Activated B cell treated with CpG ODN at 0.5 μM for 24 hours (primary cell): ENCODE results near the gene URI1. TPM values are rescaled to one million over a fixed set of nuclear protein-coding genes. Genes with fewer than 3 reads are reported as not detected.

Experiments
- ATAC-seq: fragments of 200-7000 bp; cut with Tn5 transposase; one replicate; pipeline ENCODE4 v1.10.0; 2021; ENCODE audit warnings: low read depth, mild to moderate bottlenecking, moderate library complexity
- CTCF ChIA-PET: fragments of 350-600 bp; sonication (Branson Sonifier 250); formaldehyde crosslinking; loops from one replicate; lab custom pipeline; 2021; ENCODE audit warnings: antibody characterized with exemption; lab: Charles Lee
- POLR2A ChIA-PET: fragments of 350-600 bp; sonication (Branson Sonifier 250); formaldehyde crosslinking; loops from one replicate; lab custom pipeline; 2021; ENCODE audit warnings: antibody characterized with exemption; lab: Charles Lee
- DNase-seq: peaks from one replicate; pipeline ENCODE4 v3.0.0; 2022
- H3K27ac Mint-ChIP-seq: one replicate; pipeline ENCODE4 v1.8.0; 2020; ENCODE audit warnings: mixed read lengths
- H3K27me3 Mint-ChIP-seq: one replicate; pipeline ENCODE4 v1.8.0; 2021; ENCODE audit warnings: mixed read lengths
- H3K36me3 Mint-ChIP-seq: one replicate; pipeline ENCODE4 v1.8.0; 2021; ENCODE audit warnings: low read depth, mixed read lengths
- H3K4me1 Mint-ChIP-seq: one replicate; pipeline ENCODE4 v1.8.0; 2021; ENCODE audit warnings: mixed read lengths
- H3K4me3 Mint-ChIP-seq: one replicate; pipeline ENCODE4 v1.8.0; 2020; ENCODE audit warnings: mild to moderate bottlenecking, mixed read lengths
- H3K9me3 Mint-ChIP-seq: one replicate; pipeline ENCODE4 v1.8.0; 2020; ENCODE audit warnings: mixed read lengths
- intact Hi-C: fragments of 100-400 bp; cut with micrococcal nuclease; formaldehyde crosslinking; loops from one replicate; pipeline ENCODE4 v1.15.1; 2024
- total RNA-seq: library from RNA; stranded (reverse); gene quantifications from 2 replicates; pipeline ENCODE4 v1.2.3, GENCODE V29; 2022
- TF ChIP-seq, protein P1 (sequence below): fragments of 200-600 bp; IDR thresholded peaks from one replicate; pipeline ENCODE4 v1.8.0; 2022; ENCODE audit warnings: antibody characterized with exemption, mild to moderate bottlenecking

URI1 gene
- total RNA-seq, 1 donor from 2014 or later: 50.6 TPM

DNA sequence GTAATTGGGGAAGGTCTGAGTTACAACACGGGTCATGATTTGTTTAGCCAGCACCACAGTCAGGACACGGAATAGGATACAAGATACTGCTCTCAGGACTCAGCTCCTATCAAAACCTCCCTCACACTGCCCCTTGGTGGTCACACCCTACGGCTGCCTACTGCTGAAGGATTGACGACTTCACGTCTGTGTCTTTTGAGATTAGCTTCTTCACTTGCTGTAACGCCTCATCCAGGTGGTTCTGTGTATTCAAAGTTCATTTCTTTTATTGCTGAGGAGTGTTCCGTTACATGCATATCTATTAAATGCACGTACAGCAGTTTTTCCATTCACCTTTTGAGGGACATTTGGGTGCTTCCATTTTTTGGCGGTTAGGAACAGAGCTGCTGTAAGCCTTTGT is 46.3 kb downstream of the URI1 start:
- POLR2A ChIA-PET: no interaction called here
- DNase-seq (no peak), ATAC-seq (no peak)
- Mint-ChIP-seq H3K27ac (no peak overlapping the region), H3K9me3 (peaks cover 14% of the 10 kb centered on the region), H3K4me3 (no peak overlapping the region), H3K4me1 (peaks cover 2% of the 10 kb centered on the region), H3K27me3 (no peaks in the 10 kb centered on the region), H3K36me3 (peaks cover 54% of the 10 kb centered on the region)
- TF ChIP-seq, protein P1, sequence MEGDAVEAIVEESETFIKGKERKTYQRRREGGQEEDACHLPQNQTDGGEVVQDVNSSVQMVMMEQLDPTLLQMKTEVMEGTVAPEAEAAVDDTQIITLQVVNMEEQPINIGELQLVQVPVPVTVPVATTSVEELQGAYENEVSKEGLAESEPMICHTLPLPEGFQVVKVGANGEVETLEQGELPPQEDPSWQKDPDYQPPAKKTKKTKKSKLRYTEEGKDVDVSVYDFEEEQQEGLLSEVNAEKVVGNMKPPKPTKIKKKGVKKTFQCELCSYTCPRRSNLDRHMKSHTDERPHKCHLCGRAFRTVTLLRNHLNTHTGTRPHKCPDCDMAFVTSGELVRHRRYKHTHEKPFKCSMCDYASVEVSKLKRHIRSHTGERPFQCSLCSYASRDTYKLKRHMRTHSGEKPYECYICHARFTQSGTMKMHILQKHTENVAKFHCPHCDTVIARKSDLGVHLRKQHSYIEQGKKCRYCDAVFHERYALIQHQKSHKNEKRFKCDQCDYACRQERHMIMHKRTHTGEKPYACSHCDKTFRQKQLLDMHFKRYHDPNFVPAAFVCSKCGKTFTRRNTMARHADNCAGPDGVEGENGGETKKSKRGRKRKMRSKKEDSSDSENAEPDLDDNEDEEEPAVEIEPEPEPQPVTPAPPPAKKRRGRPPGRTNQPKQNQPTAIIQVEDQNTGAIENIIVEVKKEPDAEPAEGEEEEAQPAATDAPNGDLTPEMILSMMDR: no peak
- intact Hi-C loops: no loop called here
- CTCF ChIA-PET: no interaction called here

DNA sequence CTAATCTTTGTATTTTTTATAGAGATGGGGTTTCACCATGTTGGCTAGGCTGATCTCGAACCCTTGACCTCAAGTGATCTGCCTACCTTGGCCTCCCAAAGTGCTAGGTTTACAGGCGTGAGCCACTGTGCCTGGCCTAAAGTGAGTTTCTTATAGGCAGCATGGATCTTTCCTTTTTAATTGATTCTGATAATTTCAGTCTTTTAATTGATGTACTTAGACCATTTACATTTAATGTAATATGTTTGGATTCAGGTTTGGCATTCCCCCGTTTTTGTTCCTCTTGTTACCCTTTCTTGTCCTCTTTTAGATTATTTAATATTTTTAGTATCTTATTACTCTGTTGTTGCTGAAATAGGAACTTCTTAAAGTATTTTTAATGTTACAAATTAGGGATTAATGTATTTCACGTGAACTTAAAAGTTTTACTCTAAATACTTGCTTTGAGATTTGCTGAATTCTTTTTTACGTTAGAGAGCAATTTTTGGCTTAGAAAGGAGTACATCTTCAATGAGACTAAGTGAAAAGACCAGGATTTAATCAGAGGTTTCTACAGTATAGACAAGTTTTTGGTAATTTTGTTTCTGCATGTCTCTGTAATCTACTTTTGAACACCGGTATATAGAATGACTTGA is 50.3 kb downstream of the URI1 start:
- H3K36me3 Mint-ChIP-seq: peaks cover 79% of the 10 kb centered on the region
- no peaks in the 10 kb centered on the region for H3K27me3 Mint-ChIP-seq
- peaks cover 6% of the 10 kb centered on the region for H3K4me1 Mint-ChIP-seq
- DNase-seq: no peak
- intact Hi-C loops: no loop called here
- CTCF ChIA-PET: no interaction called here
- H3K9me3 Mint-ChIP-seq: peaks cover 16% of the 10 kb centered on the region
- H3K27ac Mint-ChIP-seq: no peak overlapping the region
- POLR2A ChIA-PET: no interaction called here
- H3K4me3 Mint-ChIP-seq: no peak overlapping the region
- no peak for ATAC-seq
- TF ChIP-seq, protein P1: no peak

DNA sequence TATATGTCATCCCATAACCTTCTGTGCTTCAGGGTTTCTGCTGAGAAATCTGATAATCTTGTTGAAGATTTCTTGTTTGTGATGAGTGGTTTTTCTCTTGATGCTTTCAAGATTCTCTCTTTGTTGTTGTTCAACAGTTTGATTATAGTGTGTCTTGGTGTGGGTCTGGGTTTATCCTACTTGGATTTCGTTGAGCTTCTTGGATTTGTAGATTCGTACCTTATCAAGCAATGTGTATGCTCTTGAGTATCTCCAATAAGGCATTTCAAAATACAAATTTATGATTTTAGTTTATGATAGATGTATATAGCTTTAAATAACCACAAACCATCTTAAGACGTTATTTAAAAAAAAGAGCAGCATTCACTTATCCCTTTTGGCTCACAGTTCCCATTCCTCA is 57.5 kb downstream of the URI1 start:
- peaks cover 71% of the 10 kb centered on the region for H3K36me3 Mint-ChIP-seq
- peaks cover 10% of the 10 kb centered on the region for H3K9me3 Mint-ChIP-seq
- ATAC-seq (no peak), DNase-seq (no peak)
- POLR2A ChIA-PET: no interaction called here
- H3K27ac Mint-ChIP-seq: no peak overlapping the region
- H3K4me3 Mint-ChIP-seq: no peak overlapping the region
- intact Hi-C loops: no loop called here
- H3K27me3 Mint-ChIP-seq: no peaks in the 10 kb centered on the region
- peaks cover 14% of the 10 kb centered on the region for H3K4me1 Mint-ChIP-seq
- CTCF ChIA-PET: no interaction called here
- TF ChIP-seq, protein P1: no peak

DNA sequence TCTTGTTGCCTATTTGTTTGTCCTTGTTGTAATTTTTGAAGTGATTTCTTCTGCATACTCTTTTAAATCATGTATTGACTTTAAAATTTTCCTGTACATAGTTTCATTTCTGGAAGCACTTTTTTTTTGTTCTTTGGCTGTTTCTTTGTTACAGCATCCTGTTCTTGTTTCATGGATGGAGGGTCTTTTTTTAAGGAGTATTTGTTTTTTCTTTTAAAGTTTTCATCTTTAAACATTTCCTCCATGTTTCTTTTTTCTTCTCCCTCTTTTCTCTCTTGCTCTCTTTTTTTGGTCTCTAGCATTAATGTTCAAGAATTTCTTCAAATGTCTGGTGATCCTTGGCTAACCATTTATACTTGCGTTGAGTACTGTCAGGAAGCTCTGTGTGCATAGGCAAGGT is 58.8 kb downstream of the URI1 start:
- TF ChIP-seq, protein P1: no peak
- no peaks in the 10 kb centered on the region for H3K27me3 Mint-ChIP-seq
- peaks cover 10% of the 10 kb centered on the region for H3K9me3 Mint-ChIP-seq
- CTCF ChIA-PET: no interaction called here
- peaks cover 70% of the 10 kb centered on the region for H3K36me3 Mint-ChIP-seq
- intact Hi-C loops: no loop called here
- ATAC-seq: no peak
- no peak overlapping the region for H3K27ac Mint-ChIP-seq
- DNase-seq: no peak
- peaks cover 14% of the 10 kb centered on the region for H3K4me1 Mint-ChIP-seq
- H3K4me3 Mint-ChIP-seq: no peak overlapping the region
- POLR2A ChIA-PET: no interaction called here

DNA sequence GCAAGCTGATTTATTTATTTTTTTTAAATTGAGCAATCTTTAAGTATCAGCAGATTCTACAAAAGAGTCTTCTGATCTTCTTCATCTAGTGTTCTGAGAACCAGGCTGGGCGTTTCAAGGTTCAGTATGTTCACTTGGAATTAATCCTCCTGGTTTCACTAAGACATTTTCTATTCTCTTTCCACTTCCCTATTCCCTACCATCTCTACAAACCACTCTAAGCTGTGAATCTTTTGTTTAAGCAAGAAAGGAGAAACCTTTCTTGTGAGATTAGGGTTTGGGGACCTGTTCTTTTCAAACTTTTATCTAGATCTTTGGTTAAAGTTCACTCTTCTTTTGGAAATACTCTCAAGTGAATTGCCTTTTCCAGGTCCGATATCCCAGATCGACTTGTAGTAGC is 59.3 kb downstream of the URI1 start:
- TF ChIP-seq, protein P1: no peak
- intact Hi-C loops: no loop called here
- Mint-ChIP-seq H3K4me3 (no peak overlapping the region), H3K9me3 (peaks cover 9% of the 10 kb centered on the region), H3K4me1 (peaks cover 16% of the 10 kb centered on the region), H3K36me3 (peaks cover 70% of the 10 kb centered on the region), H3K27ac (no peak overlapping the region), H3K27me3 (no peaks in the 10 kb centered on the region)
- ChIA-PET CTCF (no interaction called here), POLR2A (no interaction called here)
- ATAC-seq (no peak), DNase-seq (no peak)
